Sigmoid colon (tissue), 7 donors: ENCODE data around the gene FNIP1. TPM values are rescaled to one million over a fixed set of nuclear protein-coding genes. Genes with fewer than 3 reads are reported as not detected.

Experiments used
- DNase-seq: peaks from one replicate; pipeline ENCODE4 v3.0.0-alpha.2; 2019
- H3K27ac ChIP-seq, 4 donors: fragments of 200-600 bp; sonication (generic); one replicate each; pipeline ENCODE4 v1.5.1; 2016 to 2019; ENCODE audit warnings: mild to moderate bottlenecking in 1 of 4
- H3K27me3 ChIP-seq, 3 donors: fragments of 200-600 bp; sonication (generic); one replicate each; pipeline ENCODE4 v1.5.1; 2019; ENCODE audit warnings: mild to moderate bottlenecking in 1 of 3
- H3K36me3 ChIP-seq, 4 donors: fragments of 200-600 bp; sonication (generic); one replicate each; pipeline ENCODE4 v1.5.1; 2016 to 2019
- H3K4me1 ChIP-seq, 4 donors: fragments of 200-600 bp; sonication (generic); one replicate each; pipeline ENCODE4 v1.5.1; 2017 to 2019
- H3K4me3 ChIP-seq, 4 donors: fragments of 200-600 bp; sonication (generic); one replicate each; pipeline ENCODE4 v1.5.1; 2017 to 2019; ENCODE audit warnings: mild to moderate bottlenecking in 2 of 4, moderate library complexity in 1 of 4
- H3K9me3 ChIP-seq, 4 donors: fragments of 200-600 bp in 3 of 4; sonication (generic) in 3 of 4; one replicate each; pipeline versions ENCODE4 v1.5.1 to v1.6.1; 2013 to 2019
- CTCF ChIP-seq, 4 experiments: fragments of 450-650 bp in 3 of 4; fragments of 200-600 bp in 1 of 4; IDR thresholded peaks; one replicate each; pipeline ENCODE4 v1.5.1; 2016 to 2019; ENCODE audit warnings: antibody characterized with exemption in 4 of 4, mild to moderate bottlenecking in 3 of 4, moderate library complexity in 2 of 4
- EP300 ChIP-seq, 4 donors: sonication (generic); formaldehyde crosslinking; IDR thresholded peaks; one replicate each; pipeline ENCODE4 v1.6.1; 2017; ENCODE audit warnings: antibody characterized with exemption in 4 of 4
- POLR2A ChIP-seq, 2 donors: fragments of 450-650 bp; IDR thresholded peaks; one replicate each; pipeline ENCODE4 v1.6.1; 2016; ENCODE audit warnings: antibody characterized with exemption in 2 of 2, mild to moderate bottlenecking in 2 of 2, moderate library complexity in 2 of 2
- POLR2AphosphoS5 ChIP-seq, 4 donors: sonication (generic); formaldehyde crosslinking; IDR thresholded peaks; one replicate each; pipeline ENCODE4 v1.6.1; 2017; ENCODE audit warnings: antibody characterized with exemption in 4 of 4
- WGBS, 2 donors: extraction: QIAGEN DNeasy Blood & Tissue Kit; methylation state at CpG; one replicate each; pipeline ENCODE4 v1.1.7; 2013; 5-methylcytosine and 5-hydroxymethylcytosine counted together
- intact Hi-C: fragments of 100-400 bp; cut with DNase I; formaldehyde crosslinking; loops from one replicate; pipeline ENCODE4 v1.15.1; 2023
- polyA plus RNA-seq, 3 donors: library from polyadenylated mRNA; stranded (reverse); fragments of 200-250 nt; gene quantifications; one replicate each; pipeline ENCODE4 v1.2.3, GENCODE V29; 2013
- total RNA-seq, 4 donors: library from RNA; depleted of rRNA; stranded (reverse); fragments of >200 nt; gene quantifications; one replicate each; pipeline ENCODE4 v1.1.0, GENCODE V29; 2016
- donor health status: healthy with polysubstance abuse.
- donor health status: Bipolar disorder and iron deficiency.
- donor health status: healthy.

Gene FNIP1
- total and polyA plus RNA-seq, 7 donors: 3.6 to 74.4 (median 46.4) TPM

GRCh38 chr5:131760793-131761192 lies 36.0 kb downstream of the FNIP1 start:
- no peak for TF ChIP-seq POLR2A (IDR thresholded peaks at IDR 0.05)
- TF ChIP-seq EP300 (IDR thresholded peaks at IDR 0.05): no peak
- TF ChIP-seq CTCF (IDR thresholded peaks at IDR 0.05): no peak
- no peak for TF ChIP-seq POLR2AphosphoS5 (IDR thresholded peaks at IDR 0.05)
- Histone ChIP-seq H3K9me3 (no peaks in the 10 kb centered on the region), H3K27ac (no peak overlapping the region), H3K36me3 (no peaks in the 10 kb centered on the region), H3K4me3 (no peak overlapping the region), H3K4me1 (peaks cover 0 to 51% (median 45%) of the 10 kb centered on the region in 4 donors), H3K27me3 (no peaks in the 10 kb centered on the region)
- DNase-seq: no peak
- intact Hi-C loops: no loop called here
- WGBS, 2 donors: 96 to 98% methylated on average over 2 of the region's 2 CpGs

- Histone ChIP-seq H3K4me3 (no peak overlapping the region), H3K27ac (no peak overlapping the region), H3K27me3 (no peaks in the 10 kb centered on the region), H3K4me1 (peaks cover 0 to 46% (median 42%) of the 10 kb centered on the region in 4 donors), H3K9me3 (no peaks in the 10 kb centered on the region), H3K36me3 (no peaks in the 10 kb centered on the region)
- DNase-seq: no peak
- no peak for TF ChIP-seq POLR2AphosphoS5 (IDR thresholded peaks at IDR 0.05)
- intact Hi-C loops: no loop called here
- WGBS, 2 donors: 90 to 98% methylated on average over 1 of the region's 1 CpG
Measured at GRCh38 chr5:131759704-131760103, 37.1 kb downstream of the FNIP1 start.

- Histone ChIP-seq H3K36me3 (no peaks in the 10 kb centered on the region), H3K4me1 (peaks cover 0 to 57% (median 52%) of the 10 kb centered on the region in 4 donors)
Measured at GRCh38 chr5:131758520-131758900, 38.3 kb downstream of the FNIP1 start.

GRCh38 chr5:131757830-131758519 lies 38.8 kb downstream of the FNIP1 start:
- DNase-seq: no peak
- H3K4me3 ChIP-seq: no peak overlapping the region
- no peaks in the 10 kb centered on the region for H3K27me3 ChIP-seq
- no peak overlapping the region for H3K27ac ChIP-seq
- H3K4me1 ChIP-seq: peaks cover 0 to 58% (median 54%) of the 10 kb centered on the region in 4 donors
- no peaks in the 10 kb centered on the region for H3K36me3 ChIP-seq
- H3K9me3 ChIP-seq: no peaks in the 10 kb centered on the region
- intact Hi-C loops: no loop called here
- WGBS, 2 donors: 97% methylated on average over 1 of the region's 1 CpG
- TF ChIP-seq POLR2A (IDR thresholded peaks at IDR 0.05): no peak
- no peak for TF ChIP-seq CTCF (IDR thresholded peaks at IDR 0.05)

More at GRCh38 chr5:131758520-131758900, 38.3 kb downstream of the FNIP1 start:
- H3K9me3 ChIP-seq: no peaks in the 10 kb centered on the region
- no peak overlapping the region for H3K27ac ChIP-seq
- TF ChIP-seq POLR2AphosphoS5 (IDR thresholded peaks at IDR 0.05): no peak
- TF ChIP-seq POLR2A (IDR thresholded peaks at IDR 0.05): no peak
- TF ChIP-seq EP300 (IDR thresholded peaks at IDR 0.05): no peak
- TF ChIP-seq CTCF (IDR thresholded peaks at IDR 0.05): no peak
- no peaks in the 10 kb centered on the region for H3K27me3 ChIP-seq
- WGBS, 2 donors: 44 to 64% methylated on average over 3 of the region's 3 CpGs
- H3K4me3 ChIP-seq: no peak overlapping the region
- no peak for DNase-seq
- intact Hi-C loops: no loop called here

- Histone ChIP-seq H3K4me1 (peaks cover 0 to 58% (median 53%) of the 10 kb centered on the region in 4 donors), H3K36me3 (no peaks in the 10 kb centered on the region), H3K27ac (no peak overlapping the region), H3K4me3 (no peak overlapping the region), H3K9me3 (no peaks in the 10 kb centered on the region), H3K27me3 (no peaks in the 10 kb centered on the region)
- DNase-seq: no peak
- TF ChIP-seq POLR2A (IDR thresholded peaks at IDR 0.05): no peak
- no peak for TF ChIP-seq POLR2AphosphoS5 (IDR thresholded peaks at IDR 0.05)
- no peak for TF ChIP-seq EP300 (IDR thresholded peaks at IDR 0.05)
- TF ChIP-seq CTCF (IDR thresholded peaks at IDR 0.05): no peak
- intact Hi-C loops: no loop called here
- 26 to 31% methylated on average over 1 of the region's 1 CpG for WGBS, 2 donors
Measured at GRCh38 chr5:131756942-131757341, 39.9 kb downstream of the FNIP1 start.
